Activated CD8-positive, alpha-beta memory T cell treated with anti-CD3 and anti-CD28 coated beads for 36 hours (primary cell): ENCODE results near the gene SLCO4A1. TPM values are rescaled to one million over a fixed set of nuclear protein-coding genes. Genes with fewer than 3 reads are reported as not detected.

Source experiments
- CTCF ChIA-PET: fragments of 350-600 bp; sonication (Branson Sonifier 250); formaldehyde crosslinking; loops from one replicate; lab custom pipeline; 2021; ENCODE audit warnings: antibody characterized with exemption; lab: Charles Lee
- POLR2A ChIA-PET: fragments of 350-600 bp; sonication (Branson Sonifier 250); formaldehyde crosslinking; loops from one replicate; lab custom pipeline; 2021; ENCODE audit warnings: antibody characterized with exemption; lab: Charles Lee
- total RNA-seq, 2 experiments: library from RNA; stranded (reverse); gene quantifications; one replicate each; pipeline ENCODE4 v1.2.3, GENCODE V29; 2021

The SLCO4A1 gene
- total RNA-seq, 2 experiments from 2014 or later, result 60.9 to 65.4 TPM

DNA sequence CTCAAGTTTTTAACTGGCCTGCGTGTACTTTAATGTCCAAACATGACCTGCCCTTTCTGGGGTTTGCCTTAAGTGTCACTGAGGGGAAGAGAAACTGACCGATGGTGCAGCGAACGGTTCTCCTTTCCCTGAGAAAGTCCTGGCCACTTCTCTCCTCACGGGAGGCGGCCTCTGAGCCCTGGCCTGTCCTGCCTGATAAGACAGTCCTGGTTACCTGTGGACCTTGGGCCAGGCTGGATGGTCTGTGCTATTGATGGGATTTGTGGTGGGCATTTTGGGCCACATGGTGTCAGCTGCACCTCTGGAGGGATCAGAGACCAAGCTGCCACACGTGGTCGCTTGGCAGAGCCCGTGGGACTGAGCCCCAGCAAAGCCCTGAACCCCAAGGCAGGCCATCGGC is 54.7 kb downstream of the SLCO4A1 start:
- CTCF ChIA-PET, result no interaction called here
- POLR2A ChIA-PET, result no interaction called here

DNA sequence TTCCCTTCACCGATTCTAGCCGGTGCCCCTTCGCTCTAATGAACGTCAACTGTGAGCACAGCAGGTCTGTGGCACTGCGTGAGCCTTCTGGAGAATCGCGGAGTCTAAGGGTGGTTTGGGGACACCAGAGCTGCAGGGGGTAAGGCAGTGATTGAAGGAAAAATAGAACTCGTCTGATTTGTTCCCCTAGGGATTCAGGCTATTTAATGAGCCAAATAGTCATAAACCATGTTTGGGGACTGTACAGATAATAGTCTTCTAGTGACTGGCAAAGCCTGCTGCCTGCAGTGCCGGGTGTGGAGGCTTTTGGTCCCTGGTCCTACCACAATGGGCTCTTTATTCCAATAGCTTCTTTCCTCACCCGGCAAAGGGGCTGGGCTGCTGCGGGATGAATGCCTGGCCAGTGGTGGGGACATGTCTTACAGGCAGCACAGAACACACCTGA is 55.2 kb downstream of the SLCO4A1 start:
- CTCF ChIA-PET, result no interaction called here
- POLR2A ChIA-PET, result no interaction called here

DNA sequence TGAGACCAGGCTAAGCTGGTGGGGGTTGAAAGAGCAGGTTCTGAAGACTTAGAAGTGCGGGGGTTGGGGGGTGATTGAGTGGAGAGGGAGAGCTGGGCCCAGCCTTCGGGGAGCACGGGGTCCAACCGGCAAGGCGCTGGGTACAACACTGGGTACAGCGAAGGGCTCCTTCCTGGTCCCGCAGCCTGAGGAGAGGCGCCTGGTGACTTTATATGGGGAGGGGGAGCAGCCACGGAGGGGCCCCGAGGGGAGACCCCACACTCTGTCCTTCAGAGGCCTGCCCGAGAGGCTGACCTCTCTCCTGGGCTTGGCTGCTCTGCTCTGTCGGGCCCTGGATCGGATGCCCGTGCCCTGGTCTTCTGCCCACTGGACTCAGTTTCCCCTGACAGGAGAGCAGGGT is 55.9 kb downstream of the SLCO4A1 start:
- ChIA-PET POLR2A (no interaction called here), CTCF (no interaction called here)

DNA sequence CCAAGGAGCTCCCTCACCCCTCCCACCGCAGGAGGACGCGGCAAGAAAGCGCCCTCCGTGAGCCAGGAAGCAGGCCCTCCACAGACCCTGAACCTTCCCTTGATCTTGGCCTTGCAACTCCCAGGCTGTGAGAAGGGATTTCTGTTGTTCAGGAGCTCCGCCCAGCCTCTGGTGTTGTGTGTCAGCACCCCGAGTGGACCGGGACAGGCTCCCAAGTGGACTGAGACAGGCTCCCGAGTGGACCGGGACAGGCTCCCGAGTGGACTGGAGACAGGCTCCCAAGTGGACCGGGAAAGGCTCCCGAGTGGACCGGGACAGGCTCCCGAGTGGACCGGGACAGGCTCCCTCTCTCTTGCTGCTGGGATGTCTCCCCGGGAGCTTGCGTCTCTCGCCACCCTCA is 57.0 kb downstream of the SLCO4A1 start:
- POLR2A ChIA-PET, result no interaction called here
- CTCF ChIA-PET, result no interaction called here

DNA sequence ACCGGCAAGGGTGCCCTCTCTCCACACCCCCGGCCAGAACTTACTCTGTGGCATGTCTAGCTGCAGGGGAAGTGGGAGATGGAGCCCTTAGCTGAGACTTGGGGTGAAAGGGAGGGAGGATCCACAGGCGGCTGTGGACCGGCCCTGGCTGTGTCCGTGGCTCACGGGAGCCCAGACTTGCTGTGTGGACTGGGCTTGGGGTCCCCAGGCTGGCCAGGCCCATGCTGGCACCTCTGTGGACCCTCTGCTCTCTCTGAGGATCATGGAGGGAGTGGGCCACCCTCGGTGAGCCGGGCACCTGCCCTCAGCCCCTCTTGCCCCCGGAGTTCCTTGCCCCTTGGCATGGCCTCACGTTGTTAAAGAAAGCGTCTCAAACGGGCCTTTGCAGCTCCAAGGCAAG is 57.4 kb downstream of the SLCO4A1 start:
- POLR2A ChIA-PET, result no interaction called here

DNA sequence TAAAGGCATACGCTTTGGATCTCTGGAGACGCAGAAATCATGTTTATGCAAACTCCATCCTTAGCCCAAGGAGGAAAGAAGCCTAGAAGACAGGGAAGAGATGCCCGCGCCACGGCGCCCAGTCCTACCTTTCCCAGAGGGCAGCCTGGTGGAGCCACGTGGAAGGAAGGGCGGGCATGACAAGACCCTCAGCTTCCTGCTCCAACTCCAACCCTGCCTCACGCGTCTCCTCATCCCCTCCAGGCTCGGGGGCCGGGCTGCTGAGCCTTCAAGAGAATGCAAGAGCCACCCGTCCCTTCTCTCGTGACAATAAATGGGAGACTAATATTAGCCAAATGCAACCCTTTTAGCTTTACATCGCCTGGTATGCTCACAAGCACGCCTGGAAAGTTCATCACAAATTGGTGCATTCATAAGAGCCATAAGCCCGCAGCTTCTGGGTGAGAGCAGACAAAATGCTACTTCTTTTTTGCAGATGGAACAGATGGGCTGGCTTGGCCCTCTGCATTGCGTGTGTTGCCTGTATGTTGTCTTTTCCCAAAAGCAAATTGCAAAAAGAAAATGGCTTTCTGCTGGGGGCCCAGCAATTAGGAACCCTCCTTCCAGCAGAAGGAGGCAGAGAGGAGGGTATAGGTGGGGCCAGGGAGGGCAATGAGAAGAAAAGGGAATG is 58.1 kb downstream of the SLCO4A1 start:
- ChIA-PET CTCF (no interaction called here), POLR2A (no interaction called here)

More for the DNA sequence above, 57.4 kb downstream of the SLCO4A1 start:
- CTCF ChIA-PET, result no interaction called here

DNA sequence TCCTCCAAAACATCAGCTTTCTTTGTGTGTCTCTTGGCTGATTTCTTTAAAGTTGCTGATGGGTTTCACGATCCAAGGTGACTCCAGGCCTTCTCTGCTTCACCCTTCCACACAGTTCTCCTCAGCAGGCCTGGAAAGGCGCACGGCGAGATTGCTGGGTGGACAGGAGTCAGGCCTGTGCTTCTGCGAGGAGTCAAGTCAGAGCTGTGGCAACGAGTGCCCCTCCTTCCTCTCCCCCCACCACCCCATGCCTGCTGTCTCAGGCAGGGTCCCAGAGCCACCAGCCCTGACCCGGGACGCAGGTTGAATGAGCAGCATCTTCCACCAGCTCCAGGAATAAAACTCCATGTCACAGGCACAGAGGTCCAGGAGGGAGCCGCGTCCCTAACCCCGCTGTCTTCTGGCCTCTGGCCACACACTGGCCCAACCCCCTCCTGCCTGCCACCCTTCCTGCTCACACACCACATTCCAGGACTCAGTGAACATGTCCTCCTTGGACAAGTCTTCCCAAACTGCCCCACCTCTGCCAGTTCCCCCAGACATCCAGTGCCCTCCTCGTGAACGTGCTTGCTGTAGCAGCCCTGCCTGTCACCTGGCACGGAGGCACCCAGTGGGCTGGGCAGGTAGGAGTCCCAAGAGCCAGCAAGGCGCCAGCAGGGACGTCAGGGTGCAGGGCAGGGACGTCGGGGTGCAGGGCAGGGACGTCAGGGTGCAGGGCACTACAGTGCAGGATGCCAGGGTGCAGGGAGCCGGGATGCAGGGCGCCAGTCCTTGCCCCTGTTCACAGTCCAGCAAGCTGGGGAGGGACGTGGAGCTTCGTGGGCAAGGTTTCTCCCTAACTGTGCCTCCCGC is 59.1 kb downstream of the SLCO4A1 start:
- ChIA-PET CTCF (no interaction called here), POLR2A (no interaction called here)

DNA sequence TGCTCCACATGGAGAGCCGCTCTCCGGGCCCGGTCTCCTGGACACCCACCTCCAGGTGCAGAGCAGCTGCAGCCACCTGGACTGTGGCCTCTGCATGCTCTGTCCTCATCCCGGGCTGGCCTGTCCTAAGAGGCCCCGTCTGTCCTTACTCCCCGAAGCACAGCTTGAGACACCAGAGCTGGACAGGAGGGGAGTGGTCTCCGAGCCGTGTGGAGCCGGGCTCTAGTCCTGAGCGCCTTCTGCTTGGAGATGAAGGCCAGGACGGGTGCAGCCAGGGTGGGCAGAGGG is 59.7 kb downstream of the SLCO4A1 start:
- POLR2A ChIA-PET, result no interaction called here
- CTCF ChIA-PET, result no interaction called here

DNA sequence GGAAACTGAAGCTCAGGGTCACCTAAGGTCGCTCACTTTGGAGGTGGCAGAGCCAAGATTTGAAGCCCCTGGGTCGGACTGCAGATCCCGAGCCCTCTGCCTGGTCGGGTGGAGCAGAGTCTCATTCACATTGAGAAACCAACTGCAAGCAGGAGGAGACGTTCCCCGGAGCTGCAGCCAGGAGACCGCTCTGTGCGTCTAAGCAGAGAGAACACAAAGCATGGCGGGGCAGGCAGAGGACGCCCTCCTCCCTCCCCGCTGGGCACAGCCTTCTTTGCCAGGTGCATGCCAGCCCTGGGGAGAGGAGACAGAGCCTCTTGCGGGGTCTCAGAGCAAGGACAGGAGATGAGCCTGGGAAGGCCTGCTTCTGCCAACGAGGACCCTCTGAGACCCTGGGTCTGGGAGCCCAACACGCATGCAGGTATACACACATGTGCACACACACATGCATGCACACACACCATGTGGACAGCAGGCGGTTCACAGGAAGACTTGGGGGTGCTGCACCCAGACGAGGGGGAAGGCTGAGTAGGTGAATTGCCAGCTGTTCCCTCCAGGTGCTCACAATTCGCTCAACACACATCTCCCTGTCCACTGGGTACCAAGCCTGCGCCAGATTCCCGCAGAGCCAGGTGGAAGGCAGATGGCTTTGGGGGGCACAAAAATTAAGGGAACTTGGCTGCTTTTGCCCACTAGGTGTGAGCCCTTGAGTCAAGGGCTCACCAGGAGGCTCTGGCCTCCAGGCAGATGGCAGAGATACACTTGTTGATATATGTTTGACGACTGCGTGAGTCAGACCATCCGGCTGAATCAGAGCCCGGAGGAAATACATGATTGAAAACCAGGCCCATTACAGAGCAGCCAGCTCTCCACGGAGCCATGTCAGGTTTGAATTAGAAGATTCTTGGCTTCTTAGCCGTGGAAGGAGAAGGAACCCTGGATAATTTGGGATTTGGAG is 60.9 kb downstream of the SLCO4A1 start:
- ChIA-PET CTCF (interaction anchor here (0.6 to 1.2 kb wide), 2 partner anchors 88 to 89 kb away, joined by 3 read pairs; no protein-coding TSS in a partner anchor), POLR2A (no interaction called here)

DNA sequence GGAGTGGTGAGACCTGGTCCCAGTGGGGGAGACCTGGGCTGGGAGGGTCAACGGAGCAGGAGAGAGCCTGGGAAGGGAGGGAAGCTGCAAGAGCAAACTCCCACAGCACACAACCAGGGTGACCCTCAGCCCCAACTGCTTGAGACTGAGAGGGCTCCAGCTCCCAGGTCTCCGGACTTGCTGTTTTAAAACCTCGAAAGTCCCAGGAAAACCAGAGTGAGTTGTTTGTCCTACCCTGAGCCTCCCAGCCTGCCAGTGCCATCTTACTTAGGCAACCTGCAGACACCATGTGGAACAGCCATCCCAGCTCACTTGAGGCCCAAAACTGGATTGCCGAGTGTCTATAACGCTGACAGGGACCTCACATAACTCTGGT is 61.5 kb downstream of the SLCO4A1 start:
- POLR2A ChIA-PET, result no interaction called here

DNA sequence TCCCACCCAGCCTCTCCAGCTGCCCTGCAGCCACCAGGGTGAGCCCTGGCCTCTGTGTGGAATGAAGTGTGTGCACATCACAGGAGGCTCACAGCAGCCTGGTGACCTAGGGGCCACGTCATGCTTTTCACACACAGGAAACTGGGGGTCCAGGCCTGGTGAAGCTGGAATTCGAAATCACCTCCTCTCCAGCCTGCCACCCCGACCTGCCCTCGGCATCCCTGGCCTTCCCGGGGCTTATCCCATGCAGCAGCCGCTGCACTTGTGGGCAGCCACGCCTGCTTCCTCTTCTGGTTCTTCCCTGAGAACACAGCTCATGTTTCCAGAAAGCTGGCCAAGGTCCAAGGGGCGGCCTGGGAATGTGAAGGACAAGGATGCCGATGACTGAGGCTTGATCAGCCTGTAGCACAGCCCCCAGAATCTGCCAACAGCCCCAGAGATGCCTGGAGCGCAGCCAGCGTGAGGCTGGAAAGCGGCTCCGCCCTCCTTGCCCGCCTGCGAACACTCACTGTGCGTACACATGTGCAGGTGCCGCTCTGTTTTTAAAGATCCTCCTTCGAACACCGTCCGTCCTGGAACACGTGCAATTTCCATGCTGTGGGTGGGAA is 62.1 kb downstream of the SLCO4A1 start:
- POLR2A ChIA-PET, result no interaction called here
- CTCF ChIA-PET, result no interaction called here

More for the DNA sequence above, 61.5 kb downstream of the SLCO4A1 start:
- CTCF ChIA-PET, result no interaction called here

DNA sequence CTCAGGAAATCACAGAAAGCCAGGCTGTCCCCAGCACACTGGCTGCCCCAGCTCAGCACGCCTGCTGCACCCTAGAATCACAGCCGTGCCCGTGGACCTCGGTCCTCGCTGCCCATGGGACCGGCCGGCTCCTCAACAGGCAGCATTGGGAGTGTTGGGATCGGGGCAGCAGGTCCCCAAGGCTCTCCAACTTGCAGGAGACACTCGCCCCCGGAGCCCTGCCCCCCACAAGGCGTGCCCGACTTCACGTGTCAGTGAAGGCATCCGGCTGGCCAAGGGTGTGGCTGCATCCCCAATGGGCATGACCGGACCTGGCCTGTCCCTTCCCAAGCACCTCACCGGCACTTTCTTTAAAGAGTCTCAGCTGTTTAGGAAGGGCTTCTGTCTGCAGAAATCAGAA is 63.3 kb downstream of the SLCO4A1 start:
- CTCF ChIA-PET, result interaction anchor here (0.5 to 1.2 kb wide), 2 partner anchors 11 to 184 kb away, joined by 4 read pairs; no protein-coding TSS in a partner anchor
- POLR2A ChIA-PET, result no interaction called here

DNA sequence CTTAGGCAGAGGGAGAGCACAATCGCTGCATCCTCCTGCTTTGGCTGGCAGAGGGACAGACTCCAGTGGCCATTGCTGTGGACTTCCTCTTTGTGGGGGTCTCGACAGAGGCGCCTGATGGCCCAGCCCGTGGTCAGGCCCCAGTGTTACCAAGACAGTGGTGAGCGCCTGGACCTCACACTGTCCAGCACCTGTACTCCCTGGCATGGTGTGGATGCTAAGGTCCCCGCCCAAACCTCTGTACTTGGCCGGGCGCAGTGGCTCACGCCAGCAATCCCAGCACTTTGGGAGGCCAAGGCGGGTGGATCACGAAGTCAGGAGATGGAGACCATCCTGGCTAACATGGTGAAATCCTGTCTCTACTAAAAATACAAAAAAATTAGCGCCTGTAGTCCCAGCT is 64.0 kb downstream of the SLCO4A1 start:
- CTCF ChIA-PET, result no interaction called here
- POLR2A ChIA-PET, result no interaction called here

DNA sequence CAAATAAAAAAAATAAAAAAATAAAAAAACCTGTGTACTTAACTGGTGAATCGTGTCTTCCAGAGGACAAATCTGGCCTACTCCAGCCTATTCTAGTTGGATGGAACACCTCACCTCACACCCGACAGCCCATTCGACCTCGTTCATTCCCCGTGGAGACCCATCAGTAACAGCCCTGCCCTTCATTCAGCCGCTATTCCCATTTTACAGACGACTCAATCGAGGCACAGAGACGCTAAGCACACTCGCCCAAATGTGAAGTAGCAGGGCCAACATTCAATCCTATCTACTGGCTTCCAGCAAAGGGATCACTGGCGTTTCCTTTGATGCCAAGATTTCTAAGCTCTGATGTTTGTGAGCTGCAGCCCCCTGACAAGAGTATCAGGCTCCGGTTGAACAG is 64.6 kb downstream of the SLCO4A1 start:
- CTCF ChIA-PET, result no interaction called here
- POLR2A ChIA-PET, result no interaction called here

DNA sequence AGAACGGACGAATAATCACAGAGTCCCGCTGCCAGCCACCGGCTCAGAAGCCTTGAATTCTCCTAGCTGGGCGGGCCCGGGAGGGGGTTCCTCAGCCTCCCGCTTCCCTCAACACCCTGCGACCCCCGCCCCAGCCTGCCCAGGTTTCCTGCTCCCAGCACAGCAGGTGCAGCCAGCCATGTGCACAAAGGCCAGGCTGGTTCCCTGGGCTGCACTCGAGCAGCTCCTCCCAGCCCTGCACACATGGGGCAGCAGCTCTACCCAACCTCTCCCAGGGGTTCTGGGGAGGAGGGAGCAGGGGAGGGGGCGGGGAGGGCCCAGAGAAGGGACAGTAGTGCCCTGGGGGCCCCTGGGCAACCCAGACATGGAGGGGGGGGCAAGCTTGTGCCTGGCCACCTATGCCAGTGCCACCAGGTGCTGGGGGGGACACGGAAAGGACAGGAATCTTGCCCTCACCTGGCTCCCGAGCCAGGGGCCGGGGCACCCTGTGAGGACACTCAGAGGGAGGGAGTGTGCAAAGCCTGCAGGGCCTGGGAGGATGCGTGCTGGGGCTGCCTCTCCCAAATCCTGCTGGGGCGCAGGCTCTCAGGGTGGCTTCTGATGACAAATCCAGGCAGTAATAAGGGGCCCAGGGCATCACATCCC is 65.1 kb downstream of the SLCO4A1 start:
- ChIA-PET POLR2A (no interaction called here), CTCF (interaction anchor here (0.6 kb wide), 1 partner anchor 112 kb away, joined by 4 read pairs; no protein-coding TSS in a partner anchor)

DNA sequence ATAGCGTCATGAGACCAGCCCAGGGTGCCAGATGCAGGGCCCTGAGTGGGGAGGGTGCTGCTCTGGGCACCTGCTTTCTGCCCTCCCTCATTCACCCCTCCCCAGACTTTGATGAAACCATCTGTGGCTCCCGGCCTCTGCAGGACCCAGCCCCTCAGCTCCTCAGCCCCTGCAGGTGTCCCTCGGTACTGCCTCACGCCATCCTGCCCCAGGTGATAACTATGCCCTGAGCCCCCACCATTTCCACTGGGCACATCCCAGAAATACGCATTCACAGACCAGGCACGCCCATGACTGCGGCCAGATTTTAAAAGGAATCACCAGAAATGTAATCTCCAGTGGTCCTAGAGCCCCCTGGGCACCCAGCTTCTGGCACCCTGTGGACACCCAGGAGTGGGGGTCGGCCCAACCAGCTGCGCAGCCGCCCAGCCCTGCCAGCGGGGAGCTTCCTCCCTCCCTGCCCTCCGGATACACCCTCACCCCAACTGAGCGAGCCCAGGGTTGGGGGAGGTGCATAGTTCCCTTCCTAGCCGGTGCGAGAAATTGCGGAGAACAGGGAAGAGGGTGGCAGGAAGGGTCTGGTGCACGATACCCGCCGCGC is 65.7 kb downstream of the SLCO4A1 start:
- POLR2A ChIA-PET, result no interaction called here

DNA sequence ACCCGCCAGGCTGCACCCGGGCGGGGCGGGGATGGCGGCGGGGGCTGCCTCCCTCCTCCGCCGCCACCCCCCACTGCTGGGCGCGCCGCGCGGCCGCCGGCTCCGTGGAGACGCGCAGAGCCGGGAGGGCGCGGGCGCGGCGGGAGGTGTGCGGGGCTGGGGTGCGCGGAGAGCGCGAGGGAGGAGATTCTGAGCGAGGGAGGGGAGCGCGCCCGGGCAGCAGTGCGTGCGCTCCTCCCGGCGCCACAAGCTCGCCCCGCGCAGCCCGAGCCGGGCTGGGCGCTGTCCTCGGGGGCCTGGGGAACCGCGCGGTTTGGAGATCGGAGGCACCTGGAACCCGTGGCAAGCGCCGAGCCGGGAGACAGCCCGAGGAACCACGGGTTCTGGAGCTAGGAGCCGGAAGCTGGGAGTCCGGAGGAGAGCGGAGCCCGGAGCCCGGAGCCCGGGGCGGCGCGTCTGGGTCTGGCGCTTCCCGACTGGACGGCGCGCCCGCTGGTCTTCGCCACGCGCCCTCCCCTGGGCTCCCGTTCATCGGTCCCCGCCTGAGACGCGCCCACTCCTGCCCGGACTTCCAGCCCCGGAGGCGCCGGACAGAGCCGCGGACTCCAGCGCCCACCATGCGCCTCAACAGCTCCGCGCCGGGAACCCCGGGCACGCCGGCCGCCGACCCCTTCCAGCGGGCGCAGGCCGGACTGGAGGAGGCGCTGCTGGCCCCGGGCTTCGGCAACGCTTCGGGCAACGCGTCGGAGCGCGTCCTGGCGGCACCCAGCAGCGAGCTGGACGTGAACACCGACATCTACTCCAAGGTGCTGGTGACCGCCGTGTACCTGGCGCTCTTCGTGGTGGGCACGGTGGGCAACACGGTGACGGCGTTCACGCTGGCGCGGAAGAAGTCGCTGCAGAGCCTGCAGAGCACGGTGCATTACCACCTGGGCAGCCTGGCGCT is 66.6 kb downstream of the SLCO4A1 start, which contains the start of gene NTSR1:
NTSR1 (plus strand) TSS at position 246 of the 946 bp plus-strand sequence; CDS start at position 618, 372 bp downstream.
- ChIA-PET CTCF (interaction anchor here (1.6 to 2.0 kb wide), 2 partner anchors 54 to 83 kb away, joined by 3 to 5 read pairs; no protein-coding TSS in a partner anchor), POLR2A (no interaction called here)

More for the DNA sequence above, 65.7 kb downstream of the SLCO4A1 start:
- CTCF ChIA-PET, result interaction anchor here (0.6 to 2.0 kb wide), 3 partner anchors 53 to 113 kb away, joined by 3 to 5 read pairs (median 4); no protein-coding TSS in a partner anchor
